Mesendoderm (in vitro differentiated cells): ENCODE results near the gene INPP4A.

ENCODE experiments used
- DNase-seq: peaks from one replicate; pipeline ENCODE4 v3.0.0; 2013
- H2AK5ac ChIP-seq: 2 replicates; pipeline ENCODE4 v1.6.1; 2013; ENCODE audit warnings: low read length, inconsistent platforms
- H2BK120ac ChIP-seq: 2 replicates; pipeline ENCODE4 v1.6.1; 2013; ENCODE audit warnings: low read depth, mild to moderate bottlenecking, low read length, moderate library complexity, mixed read lengths
- H2BK15ac ChIP-seq: replicated peaks from 2 replicates; pipeline ENCODE4 v1.6.1; 2013; ENCODE audit warnings: low read depth, mild to moderate bottlenecking, moderate library complexity
- H2BK5ac ChIP-seq: 2 replicates; pipeline ENCODE4 v1.6.1; 2013; ENCODE audit warnings: low read length, inconsistent platforms
- H3K18ac ChIP-seq: 2 replicates; pipeline ENCODE4 v1.6.1; 2013; ENCODE audit warnings: mild to moderate bottlenecking, low read length, mixed read lengths
- H3K23ac ChIP-seq: one replicate; pipeline ENCODE4 v1.6.1; 2013; ENCODE audit warnings: low read length
- H3K27ac ChIP-seq: 2 replicates; pipeline ENCODE4 v1.5.1; 2013; ENCODE audit warnings: low read depth, mild to moderate bottlenecking, inconsistent platforms, low read length, moderate library complexity
- H3K27me3 ChIP-seq: 2 replicates; pipeline ENCODE4 v1.6.1; 2013; ENCODE audit warnings: low read length, control low read depth, mild to moderate bottlenecking, inconsistent platforms; ENCODE audit not compliant: insufficient read depth, poor library complexity
- H3K36me3 ChIP-seq: 2 replicates; pipeline ENCODE4 v1.6.1; 2013; ENCODE audit warnings: low read length, inconsistent platforms; ENCODE audit not compliant: control insufficient read depth, insufficient read depth
- H3K4ac ChIP-seq: one replicate; pipeline ENCODE4 v1.6.1; 2013; ENCODE audit warnings: low read depth, mild to moderate bottlenecking, low read length, moderate library complexity
- H3K4me1 ChIP-seq: 2 replicates; pipeline ENCODE4 v1.6.1; 2013; ENCODE audit warnings: low read depth, low read length, inconsistent platforms; ENCODE audit not compliant: control insufficient read depth
- H3K4me2 ChIP-seq: 2 replicates; pipeline ENCODE4 v1.6.1; 2013; ENCODE audit warnings: low read length
- H3K4me3 ChIP-seq: 2 replicates; pipeline ENCODE4 v1.5.1; 2013; ENCODE audit warnings: mild to moderate bottlenecking, low read length
- H3K56ac ChIP-seq: one replicate; pipeline ENCODE4 v1.6.1; 2013; ENCODE audit warnings: low read length
- H3K79me1 ChIP-seq: 2 replicates; pipeline ENCODE4 v1.6.1; 2013; ENCODE audit warnings: low read length, inconsistent platforms
- H3K79me2 ChIP-seq: 2 replicates; pipeline ENCODE4 v1.6.1; 2013; ENCODE audit warnings: mild to moderate bottlenecking, low read length; ENCODE audit not compliant: control insufficient read depth, insufficient read depth
- H3K9ac ChIP-seq: 2 replicates; pipeline ENCODE4 v1.6.1; 2013; ENCODE audit warnings: low read length, inconsistent platforms
- H4K5ac ChIP-seq: one replicate; pipeline ENCODE4 v1.6.1; 2013; ENCODE audit warnings: low read length
- H4K8ac ChIP-seq: one replicate; pipeline ENCODE4 v1.6.1; 2013; ENCODE audit warnings: low read depth, mild to moderate bottlenecking, control low read depth, low read length, moderate library complexity
- WGBS: extraction: QIAGEN DNeasy Blood & Tissue Kit; methylation state at CpG from one replicate; pipeline ENCODE4 v1.1.7; 2013; ENCODE audit warnings: low lambda C conversion rate, missing lambda C conversion rate; ENCODE audit not compliant: insufficient coverage; ENCODE audit errors: extremely low coverage; 5-methylcytosine and 5-hydroxymethylcytosine counted together

INPP4A gene

DNA sequence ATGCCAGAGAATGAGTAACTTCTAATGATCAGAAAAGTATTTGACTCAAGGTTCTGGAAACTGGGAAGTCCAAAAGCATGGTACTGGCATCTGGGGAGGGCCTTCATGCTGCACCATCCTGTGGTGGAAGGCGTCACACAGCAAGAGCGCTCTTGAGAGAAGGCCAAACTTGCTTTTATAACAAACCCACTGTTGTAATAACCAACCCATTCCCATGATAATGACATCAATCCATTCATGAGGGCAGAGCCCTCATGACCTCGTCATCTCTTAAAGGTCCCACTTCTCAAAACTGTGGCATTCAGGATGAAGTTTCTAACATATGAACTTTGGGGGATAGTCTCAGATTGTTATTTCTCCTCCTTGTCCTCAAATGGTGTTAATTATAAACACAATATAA is 95.9 kb downstream of the INPP4A start:
- H3K36me3 ChIP-seq = peaks cover 30% of the 10 kb centered on the region
- H3K4me2 ChIP-seq = no peak overlapping the region
- H3K9ac ChIP-seq = no peak overlapping the region
- H3K79me1 ChIP-seq = no peaks in the 10 kb centered on the region
- no peak overlapping the region for H3K27ac ChIP-seq
- no CpG with 5 or more reads among the region's 3 CpGs for WGBS
- no peak overlapping the region for H2BK15ac ChIP-seq
- H3K27me3 ChIP-seq = no peaks in the 10 kb centered on the region
- H3K79me2 ChIP-seq = no peaks in the 10 kb centered on the region
- H3K4me3 ChIP-seq = no peak overlapping the region
- no peak overlapping the region for H4K8ac ChIP-seq
- H2AK5ac ChIP-seq = no peak overlapping the region
- H3K18ac ChIP-seq = no peak overlapping the region
- no peak overlapping the region for H3K23ac ChIP-seq
- no peaks in the 10 kb centered on the region for H3K4me1 ChIP-seq
- no peak overlapping the region for H3K56ac ChIP-seq
- H2BK5ac ChIP-seq = no peak overlapping the region
- H4K5ac ChIP-seq = no peak overlapping the region
- H3K4ac ChIP-seq = no peak overlapping the region
- no peak overlapping the region for H2BK120ac ChIP-seq
- DNase-seq = no peak

GRCh38 chr2:98541489-98541888 is 96.8 kb downstream of the INPP4A start:
- no peaks in the 10 kb centered on the region for H3K27me3 ChIP-seq
- H2BK15ac ChIP-seq = no peak overlapping the region
- H4K5ac ChIP-seq = no peak overlapping the region
- H3K4me2 ChIP-seq = no peak overlapping the region
- H2BK120ac ChIP-seq = no peak overlapping the region
- no peaks in the 10 kb centered on the region for H3K79me2 ChIP-seq
- DNase-seq = no peak
- no peak overlapping the region for H3K4me3 ChIP-seq
- H2BK5ac ChIP-seq = no peak overlapping the region
- no peak overlapping the region for H2AK5ac ChIP-seq
- no peak overlapping the region for H3K9ac ChIP-seq
- H3K36me3 ChIP-seq = peaks cover 28% of the 10 kb centered on the region
- H3K18ac ChIP-seq = no peak overlapping the region
- no peak overlapping the region for H3K56ac ChIP-seq
- no peak overlapping the region for H3K27ac ChIP-seq
- H3K4me1 ChIP-seq = no peaks in the 10 kb centered on the region
- no peak overlapping the region for H3K23ac ChIP-seq
- no peak overlapping the region for H3K4ac ChIP-seq
- H3K79me1 ChIP-seq = no peaks in the 10 kb centered on the region
- no peak overlapping the region for H4K8ac ChIP-seq

DNA sequence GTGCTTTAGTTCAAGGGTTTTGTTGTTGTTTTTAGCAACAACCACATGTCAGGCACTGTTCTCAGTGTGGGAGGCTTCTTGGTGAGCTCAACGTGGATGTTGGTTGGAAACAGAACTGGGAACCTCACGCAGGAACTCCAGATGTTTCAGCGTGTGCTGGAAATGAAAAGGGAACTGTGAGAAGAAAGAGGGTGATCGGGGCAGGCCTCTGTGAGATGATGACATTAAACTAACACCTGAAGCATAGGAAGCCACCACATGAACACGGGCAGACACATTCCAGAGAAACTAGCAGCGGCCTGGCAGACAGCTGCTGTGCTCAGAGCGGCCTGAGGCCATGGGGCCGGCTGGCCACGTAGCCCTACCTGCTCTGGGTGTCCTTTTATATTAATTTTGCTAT is 97.2 kb downstream of the INPP4A start:
- Histone ChIP-seq H2BK120ac (no peak overlapping the region), H3K56ac (no peak overlapping the region), H3K9ac (no peak overlapping the region), H3K27me3 (no peaks in the 10 kb centered on the region), H4K8ac (no peak overlapping the region), H3K79me1 (no peaks in the 10 kb centered on the region), H2BK5ac (no peak overlapping the region), H3K4me2 (no peak overlapping the region), H3K4ac (no peak overlapping the region), H3K18ac (no peak overlapping the region), H4K5ac (no peak overlapping the region), H2BK15ac (no peak overlapping the region), H3K79me2 (no peaks in the 10 kb centered on the region), H2AK5ac (no peak overlapping the region), H3K23ac (no peak overlapping the region), H3K4me1 (no peaks in the 10 kb centered on the region), H3K36me3 (peaks cover 28% of the 10 kb centered on the region), H3K27ac (no peak overlapping the region), H3K4me3 (no peak overlapping the region)
- DNase-seq = peak; percentile 43
- no CpG with 5 or more reads among the region's 9 CpGs for WGBS

DNA sequence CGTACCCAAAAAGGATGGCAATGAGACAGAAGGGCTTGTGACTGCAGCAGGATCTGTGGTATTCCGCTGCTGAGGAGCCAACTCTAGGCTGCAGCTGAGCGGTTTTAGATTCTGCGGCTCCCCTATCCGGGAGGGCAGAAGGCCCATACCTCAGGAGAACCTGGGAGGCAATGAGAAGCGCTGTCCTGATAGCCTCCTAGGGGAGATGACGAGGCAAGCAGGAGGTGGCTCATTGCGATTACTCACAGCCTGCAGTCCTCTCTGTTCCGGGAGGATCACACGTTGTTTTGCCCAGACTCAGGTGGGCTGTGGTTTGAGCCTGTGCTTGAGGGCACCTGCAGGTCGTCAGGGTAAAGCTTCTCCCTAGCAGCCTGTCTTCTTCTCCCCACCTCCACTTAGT is 98.6 kb downstream of the INPP4A start:
- no peak overlapping the region for H4K8ac ChIP-seq
- H3K79me2 ChIP-seq = no peaks in the 10 kb centered on the region
- H3K4me2 ChIP-seq = no peak overlapping the region
- no peak overlapping the region for H3K4me3 ChIP-seq
- H2BK15ac ChIP-seq = no peak overlapping the region
- H2BK120ac ChIP-seq = no peak overlapping the region
- no peak overlapping the region for H3K9ac ChIP-seq
- no peak for DNase-seq
- peaks cover 28% of the 10 kb centered on the region for H3K36me3 ChIP-seq
- H3K4ac ChIP-seq = no peak overlapping the region
- no peak overlapping the region for H3K56ac ChIP-seq
- no peak overlapping the region for H3K27ac ChIP-seq
- no peak overlapping the region for H2AK5ac ChIP-seq
- no peaks in the 10 kb centered on the region for H3K4me1 ChIP-seq
- H2BK5ac ChIP-seq = no peak overlapping the region
- H3K18ac ChIP-seq = no peak overlapping the region
- H3K23ac ChIP-seq = no peak overlapping the region
- WGBS = no CpG with 5 or more reads among the region's 11 CpGs
- H4K5ac ChIP-seq = no peak overlapping the region
- no peaks in the 10 kb centered on the region for H3K79me1 ChIP-seq
- no peaks in the 10 kb centered on the region for H3K27me3 ChIP-seq

DNA sequence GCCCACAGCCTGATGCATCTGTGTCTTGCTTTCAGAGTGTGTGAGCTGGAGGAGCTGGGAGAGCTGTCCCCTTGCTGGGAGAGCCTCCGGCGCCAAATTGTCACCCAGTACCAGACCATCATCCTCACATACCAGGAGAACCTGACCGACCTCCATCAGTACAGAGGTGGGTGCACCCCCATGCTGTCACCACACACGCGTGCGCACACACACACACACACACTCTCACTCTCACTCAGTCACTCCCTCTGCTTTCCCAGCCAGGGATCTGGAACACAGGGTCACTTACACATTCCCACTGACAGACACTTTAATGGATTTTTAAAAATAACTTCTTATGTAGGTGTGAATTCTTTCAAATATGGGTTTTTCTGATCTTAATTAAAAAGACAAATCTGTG is 99.2 kb downstream of the INPP4A start:
- no peak overlapping the region for H3K56ac ChIP-seq
- no CpG with 5 or more reads among the region's 6 CpGs for WGBS
- H3K79me1 ChIP-seq = no peaks in the 10 kb centered on the region
- no peak overlapping the region for H4K5ac ChIP-seq
- H3K4me1 ChIP-seq = no peaks in the 10 kb centered on the region
- no peak overlapping the region for H2BK15ac ChIP-seq
- no peak for DNase-seq
- no peak overlapping the region for H3K18ac ChIP-seq
- no peak overlapping the region for H2BK120ac ChIP-seq
- H3K27me3 ChIP-seq = no peaks in the 10 kb centered on the region
- H2BK5ac ChIP-seq = no peak overlapping the region
- H3K27ac ChIP-seq = no peak overlapping the region
- H3K79me2 ChIP-seq = no peaks in the 10 kb centered on the region
- H3K4ac ChIP-seq = no peak overlapping the region
- no peak overlapping the region for H3K4me2 ChIP-seq
- no peak overlapping the region for H3K23ac ChIP-seq
- no peak overlapping the region for H2AK5ac ChIP-seq
- H3K36me3 ChIP-seq = peaks cover 22% of the 10 kb centered on the region
- H4K8ac ChIP-seq = no peak overlapping the region
- H3K4me3 ChIP-seq = no peak overlapping the region
- H3K9ac ChIP-seq = no peak overlapping the region

- Histone ChIP-seq H3K56ac (no peak overlapping the region), H4K8ac (no peak overlapping the region), H3K36me3 (peaks cover 16% of the 10 kb centered on the region), H2BK120ac (no peak overlapping the region), H3K27me3 (no peaks in the 10 kb centered on the region), H3K79me2 (no peaks in the 10 kb centered on the region), H3K4me1 (no peaks in the 10 kb centered on the region), H3K79me1 (no peaks in the 10 kb centered on the region), H3K23ac (no peak overlapping the region), H4K5ac (no peak overlapping the region), H2BK15ac (no peak overlapping the region), H3K4ac (no peak overlapping the region), H2BK5ac (no peak overlapping the region), H3K27ac (no peak overlapping the region), H3K4me3 (no peak overlapping the region), H3K18ac (no peak overlapping the region), H3K9ac (no peak overlapping the region), H2AK5ac (no peak overlapping the region), H3K4me2 (no peak overlapping the region)
- no peak for DNase-seq
- no CpG with 5 or more reads among the region's 7 CpGs for WGBS
Measured at GRCh38 chr2:98545591-98545990, 100.9 kb downstream of the INPP4A start.
